ENCODE measurements around the gene CAMK1D. TPM values are rescaled to one million over a fixed set of nuclear protein-coding genes. Genes with fewer than 3 reads are reported as not detected.

CAMK1D gene
- total RNA-seq, 1 donor from 2014 or later, result 6.5 TPM

DNA sequence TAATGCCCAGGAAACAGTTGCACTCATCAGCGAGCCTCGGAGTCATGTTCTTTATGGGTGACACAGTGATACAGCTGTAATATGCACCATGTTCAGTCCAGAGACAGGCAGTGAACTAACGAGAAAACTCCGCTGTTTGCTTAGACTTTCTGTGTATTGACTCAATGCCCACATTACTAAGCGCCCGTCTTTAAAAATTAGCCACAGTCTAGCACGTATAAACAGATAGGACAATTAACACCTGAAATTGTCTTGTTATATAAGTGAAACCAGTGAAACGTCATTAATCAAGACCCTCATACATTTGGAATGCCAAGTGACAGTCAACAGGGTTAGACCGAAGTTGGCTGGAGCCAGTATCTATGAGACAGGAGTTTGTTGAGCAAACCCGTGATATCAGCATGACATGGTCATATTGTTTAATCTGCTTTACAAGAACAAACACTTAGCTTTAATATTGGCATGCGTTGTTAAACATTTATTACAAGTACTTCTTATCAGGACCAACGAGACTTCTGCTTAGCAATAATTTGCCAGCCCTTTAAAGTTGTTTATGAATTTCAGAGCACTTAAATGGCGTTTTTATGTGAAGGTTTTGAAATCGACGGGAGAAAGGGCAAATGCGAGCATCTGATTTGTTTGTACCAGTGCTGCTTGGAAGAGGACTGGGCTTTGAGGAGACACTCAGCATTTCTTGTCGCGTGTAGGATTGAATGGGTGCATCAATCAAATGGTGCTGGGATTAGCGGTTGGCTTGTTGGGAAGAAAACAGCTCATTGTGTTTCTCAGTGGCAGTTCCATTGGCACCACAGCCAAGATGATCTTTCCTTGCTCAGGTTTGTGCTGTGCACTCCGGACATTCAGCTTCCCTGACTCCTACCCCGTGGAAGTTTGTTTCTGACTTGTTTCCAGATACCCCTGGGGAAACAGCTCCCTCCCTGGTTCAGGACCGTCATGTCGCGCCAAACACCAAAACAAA, 56.3 kb downstream of the CAMK1D start:
- DNase-seq (ENCODE audit: low read depth, low spot score), result no peak
- Mint-ChIP-seq H3K4me3 (no peak overlapping the region), H3K27me3 (ENCODE audit: low read depth) (no peaks in the 10 kb centered on the region), H3K9me3 (peaks cover 2% of the 10 kb centered on the region), H3K27ac (ENCODE audit: unreplicated experiment) (no peak overlapping the region), H3K36me3 (ENCODE audit: low read depth) (peaks cover 2% of the 10 kb centered on the region), H3K4me1 (peaks cover 4% of the 10 kb centered on the region)
- TF ChIP-seq, protein P1, sequence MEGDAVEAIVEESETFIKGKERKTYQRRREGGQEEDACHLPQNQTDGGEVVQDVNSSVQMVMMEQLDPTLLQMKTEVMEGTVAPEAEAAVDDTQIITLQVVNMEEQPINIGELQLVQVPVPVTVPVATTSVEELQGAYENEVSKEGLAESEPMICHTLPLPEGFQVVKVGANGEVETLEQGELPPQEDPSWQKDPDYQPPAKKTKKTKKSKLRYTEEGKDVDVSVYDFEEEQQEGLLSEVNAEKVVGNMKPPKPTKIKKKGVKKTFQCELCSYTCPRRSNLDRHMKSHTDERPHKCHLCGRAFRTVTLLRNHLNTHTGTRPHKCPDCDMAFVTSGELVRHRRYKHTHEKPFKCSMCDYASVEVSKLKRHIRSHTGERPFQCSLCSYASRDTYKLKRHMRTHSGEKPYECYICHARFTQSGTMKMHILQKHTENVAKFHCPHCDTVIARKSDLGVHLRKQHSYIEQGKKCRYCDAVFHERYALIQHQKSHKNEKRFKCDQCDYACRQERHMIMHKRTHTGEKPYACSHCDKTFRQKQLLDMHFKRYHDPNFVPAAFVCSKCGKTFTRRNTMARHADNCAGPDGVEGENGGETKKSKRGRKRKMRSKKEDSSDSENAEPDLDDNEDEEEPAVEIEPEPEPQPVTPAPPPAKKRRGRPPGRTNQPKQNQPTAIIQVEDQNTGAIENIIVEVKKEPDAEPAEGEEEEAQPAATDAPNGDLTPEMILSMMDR (conservative IDR thresholded peaks at IDR 0.05), result no peak

GRCh38 chr10:12406764-12407400, 57.5 kb downstream of the CAMK1D start:
- TF ChIP-seq, protein P1 (conservative IDR thresholded peaks at IDR 0.05), result no peak
- Mint-ChIP-seq H3K27me3 (ENCODE audit: low read depth) (no peaks in the 10 kb centered on the region), H3K27ac (ENCODE audit: unreplicated experiment) (peak overlapping the region; percentile 51), H3K4me3 (no peak overlapping the region), H3K9me3 (peaks cover 2% of the 10 kb centered on the region), H3K4me1 (peaks cover 4% of the 10 kb centered on the region), H3K36me3 (ENCODE audit: low read depth) (peaks cover 2% of the 10 kb centered on the region)
- DNase-seq (ENCODE audit: low read depth, low spot score), result no peak

GRCh38 chr10:12408472-12408871, 59.1 kb downstream of the CAMK1D start:
- H3K9me3 Mint-ChIP-seq, result peaks cover 5% of the 10 kb centered on the region
- H3K4me3 Mint-ChIP-seq, result no peak overlapping the region
- no peaks in the 10 kb centered on the region for H3K27me3 Mint-ChIP-seq (ENCODE audit: low read depth)
- TF ChIP-seq, protein P1 (conservative IDR thresholded peaks at IDR 0.05), result no peak
- peaks cover 5% of the 10 kb centered on the region for H3K36me3 Mint-ChIP-seq (ENCODE audit: low read depth)
- no peak overlapping the region for H3K27ac Mint-ChIP-seq (ENCODE audit: unreplicated experiment)
- DNase-seq (ENCODE audit: low read depth, low spot score), result no peak
- peaks cover 4% of the 10 kb centered on the region for H3K4me1 Mint-ChIP-seq

GRCh38 chr10:12409161-12409560, 59.8 kb downstream of the CAMK1D start:
- no peaks in the 10 kb centered on the region for H3K27me3 Mint-ChIP-seq (ENCODE audit: low read depth)
- no peak overlapping the region for H3K4me3 Mint-ChIP-seq
- TF ChIP-seq, protein P1 (conservative IDR thresholded peaks at IDR 0.05), result no peak
- H3K27ac Mint-ChIP-seq (ENCODE audit: unreplicated experiment), result no peak overlapping the region
- no peak for DNase-seq (ENCODE audit: low read depth, low spot score)
- H3K9me3 Mint-ChIP-seq, result peaks cover 6% of the 10 kb centered on the region
- H3K36me3 Mint-ChIP-seq (ENCODE audit: low read depth), result peaks cover 6% of the 10 kb centered on the region
- peaks cover 4% of the 10 kb centered on the region for H3K4me1 Mint-ChIP-seq

DNA sequence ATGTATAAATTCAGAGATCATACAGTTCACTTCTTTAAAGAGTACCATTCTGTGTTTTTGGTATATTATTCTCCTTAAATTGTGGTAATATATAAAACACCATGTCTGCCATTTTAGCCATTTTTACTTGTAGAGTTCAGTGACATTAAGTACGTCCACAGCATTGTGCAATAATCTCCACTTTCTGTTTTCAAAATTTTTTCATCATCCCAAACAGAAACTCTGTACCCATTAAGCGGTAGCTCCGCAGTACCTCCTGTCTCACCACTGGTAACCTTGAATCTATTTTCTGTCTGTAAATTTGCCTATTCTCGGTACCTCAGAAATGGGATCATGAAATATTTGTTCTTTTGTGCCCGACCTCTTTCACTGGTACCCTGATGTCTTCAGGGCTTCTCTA, 60.3 kb downstream of the CAMK1D start:
- TF ChIP-seq, protein P1 (conservative IDR thresholded peaks at IDR 0.05), result no peak
- Mint-ChIP-seq H3K27ac (ENCODE audit: unreplicated experiment) (no peak overlapping the region), H3K9me3 (peaks cover 6% of the 10 kb centered on the region), H3K27me3 (ENCODE audit: low read depth) (no peaks in the 10 kb centered on the region), H3K4me1 (peaks cover 4% of the 10 kb centered on the region), H3K36me3 (ENCODE audit: low read depth) (peaks cover 6% of the 10 kb centered on the region), H3K4me3 (no peak overlapping the region)
- no peak for DNase-seq (ENCODE audit: low read depth, low spot score)

Data from neural crest cell (in vitro differentiated cells).